Adipocyte (in vitro differentiated cells): ENCODE data around the gene CPLX1.

Source experiments
- DNase-seq: peaks from one replicate; pipeline ENCODE4 v3.0.0-alpha.2; 2015; ENCODE audit warnings: low read depth
- H3K27me3 ChIP-seq: replicated peaks from 2 replicates; pipeline ENCODE4 v1.7.0; 2013; ENCODE audit warnings: mild to moderate bottlenecking, low read length, moderate library complexity; ENCODE audit not compliant: control insufficient read depth, insufficient read depth
- H3K36me3 ChIP-seq: 2 replicates; pipeline ENCODE4 v1.7.0; 2013; ENCODE audit warnings: low read length, mild to moderate bottlenecking, moderate library complexity; ENCODE audit not compliant: control insufficient read depth, insufficient read depth, severe bottlenecking
- H3K4me1 ChIP-seq: 2 replicates; pipeline ENCODE4 v1.7.0; 2013; ENCODE audit warnings: mild to moderate bottlenecking, low read length, moderate library complexity; ENCODE audit not compliant: control insufficient read depth, insufficient read depth
- H3K4me3 ChIP-seq: 2 replicates; pipeline ENCODE4 v1.7.0; 2013; ENCODE audit warnings: mild to moderate bottlenecking, low read length, moderate library complexity
- H3K9ac ChIP-seq: 2 replicates; pipeline ENCODE4 v1.7.0; 2013; ENCODE audit warnings: mild to moderate bottlenecking, low read length, moderate library complexity
- H3K9me3 ChIP-seq: 2 replicates; pipeline ENCODE4 v1.7.0; 2013; ENCODE audit warnings: mild to moderate bottlenecking, low read length, moderate library complexity; ENCODE audit not compliant: control insufficient read depth

Gene CPLX1

DNA sequence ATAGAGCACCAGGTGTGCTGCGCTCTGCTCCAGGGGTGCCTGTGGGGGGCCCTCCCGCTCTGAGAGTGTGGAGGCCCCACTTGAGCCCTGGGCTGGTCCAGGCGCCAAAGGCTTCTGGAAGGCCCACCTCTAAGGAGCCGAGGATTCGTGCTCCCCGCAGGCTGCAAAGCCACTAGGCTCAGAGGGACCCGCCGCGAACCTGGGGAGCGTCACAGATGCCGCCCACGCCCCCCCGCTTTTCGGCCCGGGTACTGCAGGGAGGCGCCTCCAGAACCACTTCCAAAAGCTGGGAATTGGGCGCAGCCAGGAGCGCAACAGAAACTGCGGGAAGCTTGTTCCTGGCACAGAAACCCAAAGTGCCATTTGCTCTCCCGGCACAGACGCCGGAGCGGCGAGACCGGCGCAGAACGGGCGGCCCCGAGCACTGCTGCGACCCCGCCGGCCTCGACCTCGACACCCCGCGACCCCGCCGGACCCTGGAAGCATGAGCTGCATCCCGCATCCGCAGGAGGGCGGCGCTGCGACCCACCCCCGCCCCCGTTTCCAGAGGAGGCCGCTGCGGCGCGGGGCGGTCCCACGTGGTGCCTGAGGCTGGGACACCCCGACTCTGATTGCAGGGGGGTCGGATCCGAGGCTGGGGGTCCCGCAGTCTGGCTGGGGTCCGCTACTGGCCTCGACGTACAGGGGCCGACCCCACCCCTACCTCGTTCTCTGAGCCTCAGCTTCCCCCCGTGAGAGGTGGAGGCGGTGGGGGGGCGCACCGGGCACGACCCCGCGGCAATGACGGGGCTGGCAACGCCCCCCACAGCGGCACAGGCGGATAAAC is 30.8 kb downstream of the CPLX1 start:
- Histone ChIP-seq H3K4me3 (peak overlapping the region; percentile 54), H3K27me3 (peaks cover 60% of the 10 kb centered on the region)

DNA sequence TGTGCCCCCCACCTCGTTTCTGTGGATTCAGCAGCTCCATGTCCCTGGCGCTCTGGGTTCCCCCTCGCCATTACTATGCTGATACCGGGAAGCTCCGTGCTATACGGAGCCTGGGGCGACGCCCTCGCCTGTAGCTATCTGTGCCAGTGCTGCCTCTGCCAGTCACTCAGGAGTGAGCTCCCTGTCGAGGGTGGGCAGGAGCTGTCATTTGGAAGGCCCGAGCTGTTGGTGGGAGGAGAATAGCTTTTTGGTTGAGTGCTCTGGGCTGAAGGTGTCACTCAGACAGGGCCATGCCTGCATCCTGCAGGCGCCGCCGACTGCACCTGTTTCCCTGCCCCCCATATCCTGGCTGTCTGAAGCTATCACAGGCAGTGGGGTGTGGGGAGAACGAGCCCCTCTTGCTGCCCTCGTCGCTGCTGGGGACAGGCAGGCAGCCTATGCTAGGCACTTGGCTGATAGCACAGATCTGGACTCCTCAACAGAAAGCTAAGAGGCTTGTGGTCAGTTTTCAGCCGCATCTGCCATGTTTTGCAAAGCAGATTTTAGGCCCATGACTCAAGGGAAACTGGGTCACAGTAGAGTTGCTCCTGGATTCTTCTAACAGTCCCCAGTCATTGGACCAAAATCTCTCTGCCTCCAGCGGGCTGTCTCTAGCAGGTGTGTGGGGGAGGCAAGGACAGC is 31.8 kb downstream of the CPLX1 start:
- Histone ChIP-seq H3K9me3 (no peaks in the 10 kb centered on the region), H3K27me3 (peaks cover 58% of the 10 kb centered on the region), H3K4me1 (no peaks in the 10 kb centered on the region), H3K9ac (no peak overlapping the region), H3K36me3 (no peaks in the 10 kb centered on the region), H3K4me3 (no peak overlapping the region)
- no peak for DNase-seq

More for the DNA sequence above, 30.8 kb downstream of the CPLX1 start:
- no peak overlapping the region for H3K9ac ChIP-seq
- no peaks in the 10 kb centered on the region for H3K4me1 ChIP-seq
- DNase-seq: peak; percentile 27
- no peaks in the 10 kb centered on the region for H3K9me3 ChIP-seq
- no peaks in the 10 kb centered on the region for H3K36me3 ChIP-seq

DNA sequence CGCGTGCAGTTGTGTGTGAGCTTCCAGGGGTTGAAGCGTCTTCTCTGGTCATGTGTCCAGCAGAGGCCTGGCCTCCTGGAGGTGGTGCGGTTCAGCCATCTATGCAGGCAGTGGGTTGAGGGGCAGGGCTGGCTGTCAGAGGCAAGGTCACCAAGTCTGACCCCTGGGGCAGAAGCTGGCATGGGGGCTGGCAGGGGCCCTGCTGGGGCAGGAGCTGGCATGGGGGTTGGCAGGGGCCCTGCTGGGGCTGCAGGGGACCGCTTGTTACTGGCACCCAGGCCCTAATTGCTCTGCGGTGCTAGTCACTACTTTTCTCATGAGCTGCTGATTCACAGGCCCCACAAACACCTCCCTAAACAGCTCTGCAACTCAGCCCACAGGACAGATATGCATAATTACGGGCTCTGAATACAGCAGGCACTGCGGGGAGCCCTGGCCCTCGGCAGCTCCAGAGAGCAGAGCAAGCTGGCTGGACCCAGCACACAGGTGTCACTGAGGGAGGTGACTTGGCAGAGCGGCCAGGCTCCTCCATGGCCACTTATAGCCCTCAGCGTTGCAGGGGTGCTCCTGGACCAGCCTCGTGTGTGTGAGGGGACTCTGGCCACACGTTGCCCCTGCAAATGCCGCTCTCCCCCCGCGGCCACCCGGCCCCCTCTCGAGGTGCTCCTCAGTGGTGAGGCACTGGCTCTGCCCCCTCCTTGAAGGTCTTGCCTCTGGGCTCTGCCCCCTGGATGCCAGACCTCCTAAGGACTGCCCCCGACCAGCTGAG is 32.7 kb downstream of the CPLX1 start:
- Histone ChIP-seq H3K27me3 (peaks cover 62% of the 10 kb centered on the region), H3K36me3 (no peaks in the 10 kb centered on the region), H3K9me3 (no peaks in the 10 kb centered on the region), H3K4me3 (no peak overlapping the region), H3K4me1 (no peaks in the 10 kb centered on the region), H3K9ac (no peak overlapping the region)
- no peak for DNase-seq

DNA sequence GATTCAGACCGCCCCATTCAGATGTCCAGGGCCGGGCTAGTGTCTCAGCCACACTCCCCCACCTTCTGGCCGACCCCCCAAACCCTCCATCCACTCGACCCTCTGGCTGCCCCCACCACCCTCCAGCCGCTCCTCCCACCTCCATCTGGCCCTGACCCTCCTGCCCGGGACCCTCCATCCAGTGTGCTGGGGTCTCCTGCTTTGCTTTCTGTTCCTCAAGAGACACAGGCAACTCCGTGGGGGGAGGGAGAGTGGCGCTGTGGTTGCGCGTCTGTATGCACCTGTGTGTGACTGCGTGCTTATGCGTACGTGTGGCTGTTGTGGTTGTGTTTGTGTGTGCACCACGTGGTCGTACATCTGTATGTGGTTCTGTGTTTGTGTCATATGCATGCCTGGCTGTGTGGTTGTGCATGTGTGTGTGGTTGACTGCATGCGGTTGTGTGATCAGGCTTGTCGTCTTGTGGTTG is 33.3 kb downstream of the CPLX1 start:
- DNase-seq: no peak
- Histone ChIP-seq H3K4me1 (no peaks in the 10 kb centered on the region), H3K9ac (no peak overlapping the region), H3K9me3 (no peaks in the 10 kb centered on the region), H3K4me3 (no peak overlapping the region), H3K36me3 (no peaks in the 10 kb centered on the region), H3K27me3 (peaks cover 63% of the 10 kb centered on the region)

DNA sequence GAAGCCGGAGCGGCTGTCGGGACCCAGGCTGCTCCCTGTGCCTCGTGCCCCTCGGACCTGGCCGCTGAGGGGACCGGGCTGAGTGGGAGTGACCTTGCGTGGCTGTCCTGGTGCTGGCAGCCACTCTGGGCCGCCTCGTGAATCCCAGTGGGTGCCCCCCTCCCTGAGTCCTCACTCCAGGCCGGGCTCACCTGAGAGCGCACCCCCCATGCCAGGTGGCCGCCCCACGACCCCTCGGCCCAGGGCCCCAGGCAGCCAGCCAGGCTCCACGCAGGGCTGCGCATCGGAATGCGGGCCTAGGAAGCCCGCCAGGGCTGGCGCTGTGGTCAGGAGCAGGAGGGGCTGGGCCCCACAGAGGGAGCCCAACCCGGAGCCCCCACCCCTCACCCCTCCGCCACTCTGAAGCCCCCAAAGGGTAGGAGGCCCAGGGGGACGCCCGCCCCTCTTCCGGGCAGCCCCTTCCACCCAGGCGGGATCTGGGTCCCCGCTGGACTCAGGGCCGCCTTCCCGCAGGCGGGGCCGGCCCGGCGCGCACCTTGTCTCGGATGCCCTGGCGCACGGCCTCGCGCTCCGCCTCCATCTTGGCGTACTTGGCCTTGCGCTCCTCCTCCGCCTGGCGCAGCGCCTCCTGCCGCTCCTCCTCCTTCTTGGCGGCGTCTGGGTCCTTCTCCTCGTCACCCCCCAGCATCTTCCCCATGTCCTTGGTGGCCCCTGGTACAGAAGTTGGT is 33.9 kb downstream of the CPLX1 start:
- peaks cover 61% of the 10 kb centered on the region for H3K27me3 ChIP-seq
- H3K4me3 ChIP-seq: no peak overlapping the region
- no peak overlapping the region for H3K9ac ChIP-seq
- DNase-seq: peak; percentile 37
- no peaks in the 10 kb centered on the region for H3K36me3 ChIP-seq
- H3K9me3 ChIP-seq: no peaks in the 10 kb centered on the region
- no peaks in the 10 kb centered on the region for H3K4me1 ChIP-seq

DNA sequence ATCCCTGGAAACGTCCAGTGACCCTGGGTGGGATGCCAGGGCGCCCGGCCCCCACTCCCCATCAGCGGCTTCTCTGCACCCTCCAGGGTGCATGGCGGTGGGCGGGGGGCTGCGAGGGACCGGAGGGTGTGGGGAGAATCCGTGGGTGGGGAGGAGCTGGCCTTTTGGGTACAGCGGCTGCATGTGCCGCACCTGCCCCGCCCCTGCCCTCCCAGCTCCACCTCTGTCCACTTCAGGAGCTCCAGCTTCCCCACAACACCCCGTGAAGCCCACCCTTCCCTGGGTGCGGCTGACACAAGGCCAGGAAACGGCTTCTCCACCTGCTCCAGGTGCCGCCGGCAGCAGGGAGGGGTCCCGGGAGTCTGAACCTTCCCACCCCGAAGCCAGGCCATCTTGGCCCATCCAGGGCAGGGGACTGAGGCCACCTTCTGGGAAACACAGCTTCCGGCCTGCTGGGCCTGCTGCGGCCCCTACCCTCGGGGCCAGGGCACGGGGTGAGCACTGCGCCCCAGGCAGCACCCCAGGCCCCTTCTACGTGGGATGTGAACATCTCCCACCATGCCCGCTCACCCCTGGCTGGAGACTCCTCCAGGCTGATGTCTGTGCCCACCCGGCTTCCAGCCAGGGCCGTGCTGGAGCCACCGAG is 34.6 kb downstream of the CPLX1 start:
- H3K27me3 ChIP-seq: peaks cover 55% of the 10 kb centered on the region

DNA sequence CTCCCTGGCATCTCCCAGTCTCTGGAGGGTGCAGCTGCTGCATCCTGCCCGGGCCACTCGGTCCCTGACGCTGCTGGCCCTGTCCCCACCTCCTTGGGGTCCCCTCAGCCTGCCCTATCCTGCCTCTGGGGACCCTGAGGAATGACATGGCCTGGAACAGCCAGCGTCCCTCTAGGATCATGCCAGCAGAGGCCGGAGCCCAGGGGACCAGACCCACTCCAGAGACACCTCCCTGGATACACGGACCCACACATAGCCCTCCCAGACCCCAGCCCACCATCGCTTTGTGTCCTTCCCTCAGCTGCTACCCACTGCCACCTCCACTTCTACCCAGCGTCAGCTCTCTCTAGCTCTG is 35.5 kb downstream of the CPLX1 start:
- DNase-seq: no peak
- Histone ChIP-seq H3K4me3 (no peak overlapping the region), H3K4me1 (no peaks in the 10 kb centered on the region), H3K9ac (no peak overlapping the region), H3K9me3 (no peaks in the 10 kb centered on the region), H3K36me3 (no peaks in the 10 kb centered on the region), H3K27me3 (peaks cover 49% of the 10 kb centered on the region)

More for the DNA sequence above, 34.6 kb downstream of the CPLX1 start:
- Histone ChIP-seq H3K36me3 (no peaks in the 10 kb centered on the region), H3K9me3 (no peaks in the 10 kb centered on the region), H3K9ac (no peak overlapping the region), H3K4me3 (no peak overlapping the region), H3K4me1 (no peaks in the 10 kb centered on the region)
- no peak for DNase-seq

DNA sequence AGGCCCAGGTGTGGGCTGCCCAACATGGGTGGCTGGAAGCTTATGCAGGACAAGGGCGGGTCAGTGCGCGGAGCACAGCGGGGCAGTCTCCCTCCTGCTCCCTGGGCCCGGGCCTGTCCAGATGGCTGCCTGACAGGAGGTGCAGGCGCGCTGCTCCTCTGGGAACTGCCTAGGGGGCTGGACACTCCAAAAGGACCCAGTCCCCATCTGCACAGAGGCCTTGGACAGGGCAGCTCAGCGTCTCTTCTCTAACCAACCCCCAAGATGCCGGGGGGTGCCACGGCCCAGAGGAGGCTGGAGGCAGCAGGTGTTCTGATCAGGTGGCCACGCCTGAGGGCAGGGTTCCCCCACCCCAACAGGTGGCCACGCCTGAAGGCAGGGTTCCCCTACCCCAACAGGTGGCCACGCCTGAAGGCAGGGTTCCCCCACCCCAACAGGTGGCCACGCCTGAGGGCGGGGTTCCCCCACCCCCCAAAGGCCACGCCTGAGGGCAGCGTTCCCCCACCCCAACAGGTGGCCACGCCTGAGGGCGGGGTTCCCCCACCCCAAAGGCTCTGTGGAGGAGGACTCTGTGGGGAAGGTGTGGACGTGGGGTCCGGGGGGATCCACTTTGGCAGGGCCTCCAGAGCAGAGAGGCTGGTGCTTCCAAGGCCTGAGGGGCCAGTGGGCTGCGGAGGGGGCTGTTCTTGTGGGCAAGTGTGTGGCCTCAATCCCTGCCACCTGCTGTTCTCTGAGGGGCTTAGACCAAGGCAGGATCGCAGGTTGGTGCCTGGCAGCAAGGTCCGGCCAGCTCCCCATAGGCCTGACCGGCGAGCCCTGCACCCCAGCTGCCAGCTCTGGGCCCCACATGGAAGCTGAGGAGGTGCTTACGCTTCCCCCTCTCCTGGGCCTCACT is 36.1 kb downstream of the CPLX1 start:
- no peaks in the 10 kb centered on the region for H3K4me1 ChIP-seq
- no peak overlapping the region for H3K9ac ChIP-seq
- H3K36me3 ChIP-seq: no peaks in the 10 kb centered on the region
- H3K4me3 ChIP-seq: no peak overlapping the region
- H3K27me3 ChIP-seq: peaks cover 53% of the 10 kb centered on the region
- no peaks in the 10 kb centered on the region for H3K9me3 ChIP-seq
- no peak for DNase-seq

DNA sequence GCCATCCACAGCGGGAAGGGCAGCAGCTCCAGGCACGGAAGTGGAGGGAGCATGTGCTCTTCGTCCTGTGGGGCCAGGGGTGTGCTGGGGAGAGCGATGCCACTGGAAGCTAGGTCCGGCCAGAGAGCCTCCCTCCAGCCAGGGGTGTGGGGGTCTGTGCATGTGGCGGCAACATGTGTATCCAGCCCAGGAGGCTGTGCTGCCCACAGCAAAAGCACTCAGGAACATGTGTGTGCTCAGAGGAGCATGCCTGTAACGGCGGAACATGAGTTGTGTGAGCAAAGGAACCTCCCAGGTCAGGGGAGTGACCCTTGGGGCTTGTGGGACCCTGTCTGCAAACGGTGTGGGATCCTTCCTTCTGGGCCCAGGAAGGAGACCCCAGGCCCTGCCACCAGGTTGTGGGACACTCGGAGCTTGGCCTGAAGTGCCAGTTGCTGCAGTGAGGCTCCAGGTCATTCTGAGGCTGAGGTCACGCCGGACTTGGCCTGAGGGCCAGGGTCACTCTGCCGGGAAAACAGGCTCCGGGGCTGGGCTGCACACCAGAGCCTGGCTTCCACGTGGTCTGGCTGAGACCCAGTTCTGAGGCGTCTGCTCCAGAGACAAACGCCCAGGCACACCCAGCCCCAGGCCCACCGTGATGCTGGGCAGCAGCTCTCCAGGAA is 37.2 kb downstream of the CPLX1 start:
- H3K27me3 ChIP-seq: peaks cover 45% of the 10 kb centered on the region
- no peak overlapping the region for H3K9ac ChIP-seq
- no peaks in the 10 kb centered on the region for H3K36me3 ChIP-seq
- no peak for DNase-seq
- H3K9me3 ChIP-seq: no peaks in the 10 kb centered on the region
- no peaks in the 10 kb centered on the region for H3K4me1 ChIP-seq
- H3K4me3 ChIP-seq: no peak overlapping the region
